Measurements from ENCODE around the gene C1orf105.
"Not testable (repeated sequence)": the region's sequence is repeated elsewhere in the genome, so short reads cannot be mapped to it uniquely, and the experiment has no call there.

Gene C1orf105

DNA sequence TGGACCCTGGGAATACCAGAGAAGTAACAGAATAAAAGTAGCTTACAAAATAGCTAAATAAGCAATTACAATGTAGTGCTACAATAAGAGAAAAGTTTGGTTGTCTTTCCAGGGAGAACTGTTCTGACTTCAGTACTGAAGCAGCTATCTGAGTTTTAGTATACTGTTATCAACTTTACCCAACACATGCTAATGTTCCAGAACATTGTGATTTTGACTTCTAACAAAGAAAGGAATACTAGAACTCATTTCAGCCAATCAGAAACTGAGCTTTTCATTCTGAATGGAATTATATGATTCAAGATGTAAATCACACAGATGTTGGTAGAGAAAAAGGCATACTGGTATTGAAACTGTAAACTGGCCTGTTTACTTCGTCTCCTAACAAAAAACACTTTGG, at the start of gene C1orf105:
C1orf105 (plus strand) TSS at position 301 of the 400 bp plus-strand sequence. CDS start 201 bp downstream, outside the sequence.
- DNase-seq (ENCODE audit: insufficient read length, low spot score) (no peak), FAIRE-seq (no peak)

- FAIRE-seq; DNase-seq (ENCODE audit: insufficient read length, low spot score): not testable (repeated sequence)
Measured at GRCh38 chr1:172371646-172372045, 48.8 kb upstream of the C1orf105 start.

- no peak for FAIRE-seq
Measured at GRCh38 chr1:172373864-172374263, 46.6 kb upstream of the C1orf105 start.

GRCh38 chr1:172375211-172375631, 45.3 kb upstream of the C1orf105 start:
- FAIRE-seq (peak; percentile 9), DNase-seq (ENCODE audit: insufficient read length, low spot score) (no peak)

More at GRCh38 chr1:172373864-172374263, 46.6 kb upstream of the C1orf105 start:
- no peak for DNase-seq (ENCODE audit: insufficient read length, low spot score)

DNA sequence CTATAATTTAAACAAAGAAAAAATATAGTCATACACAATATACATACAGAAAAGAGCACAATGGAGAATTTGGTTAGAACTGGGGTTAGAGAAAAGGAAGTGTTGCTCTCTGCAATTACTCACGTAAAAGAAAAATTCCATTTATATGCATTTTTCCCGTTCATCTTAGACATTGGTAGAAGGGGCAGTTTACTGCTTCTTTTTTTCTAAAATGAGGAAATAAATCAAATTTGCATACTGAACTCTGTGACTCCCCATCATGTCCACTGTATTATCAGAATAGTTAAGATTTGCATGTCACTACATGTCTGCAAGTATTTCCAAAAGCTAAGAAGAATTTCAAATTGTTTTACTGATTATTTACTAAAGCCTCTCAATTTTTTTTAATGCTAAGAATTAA, 44.1 kb upstream of the C1orf105 start:
- DNase-seq (ENCODE audit: insufficient read length, low spot score) (no peak), FAIRE-seq (no peak)

GRCh38 chr1:172377565-172377964, 42.9 kb upstream of the C1orf105 start:
- FAIRE-seq = no peak

GRCh38 chr1:172378109-172378760, 42.2 kb upstream of the C1orf105 start:
- no peak for DNase-seq (ENCODE audit: insufficient read length, low spot score)
- FAIRE-seq = no peak

More at GRCh38 chr1:172377565-172377964, 42.9 kb upstream of the C1orf105 start:
- no peak for DNase-seq (ENCODE audit: insufficient read length, low spot score)

GRCh38 chr1:172380441-172381244, 39.8 kb upstream of the C1orf105 start:
- FAIRE-seq = no peak
- no peak for DNase-seq (ENCODE audit: insufficient read length, low spot score)

DNA sequence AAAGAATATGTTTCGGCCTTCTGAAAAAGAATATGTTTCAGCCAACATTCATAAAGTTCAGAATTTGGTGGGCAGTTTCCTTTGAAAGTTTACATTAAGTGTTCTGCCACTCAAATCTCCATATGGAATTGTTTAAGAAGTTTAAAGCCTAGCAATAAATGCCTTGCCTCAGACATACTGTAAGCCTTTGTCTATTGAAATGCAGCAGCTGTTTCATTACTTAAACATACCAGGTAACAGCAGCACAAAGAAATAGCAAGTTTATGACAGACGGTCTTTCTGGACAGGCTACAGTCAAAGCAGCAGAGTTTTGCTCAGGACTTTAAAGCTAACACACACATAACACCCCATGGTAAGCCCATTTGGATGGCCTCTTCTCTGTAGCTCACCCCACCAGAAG, 38.5 kb upstream of the C1orf105 start:
- no peak for DNase-seq (ENCODE audit: insufficient read length, low spot score)
- FAIRE-seq = no peak

GRCh38 chr1:172382406-172382805, 38.1 kb upstream of the C1orf105 start:
- FAIRE-seq (no peak), DNase-seq (ENCODE audit: insufficient read length, low spot score) (no peak)

DNA sequence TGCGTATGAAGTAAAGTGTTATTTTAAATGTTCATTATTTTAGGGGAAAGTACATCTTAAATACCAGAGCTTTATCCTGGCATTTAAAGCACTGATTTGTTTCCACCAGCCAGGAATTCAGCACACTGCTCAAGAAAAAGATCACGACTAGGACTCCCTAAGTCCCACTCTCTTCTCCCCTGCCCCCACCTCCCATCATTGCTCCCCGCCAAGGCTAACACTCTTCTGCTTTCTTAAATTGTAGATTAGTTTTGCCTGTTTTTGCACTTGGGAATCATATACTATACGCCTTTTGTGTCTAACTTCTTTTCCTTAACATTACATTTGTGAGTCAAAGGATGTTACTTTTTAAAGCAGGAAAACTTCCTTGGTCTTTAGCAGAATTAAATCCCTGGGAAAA, 37.5 kb upstream of the C1orf105 start:
- no peak for DNase-seq (ENCODE audit: insufficient read length, low spot score)
- FAIRE-seq = no peak

DNA sequence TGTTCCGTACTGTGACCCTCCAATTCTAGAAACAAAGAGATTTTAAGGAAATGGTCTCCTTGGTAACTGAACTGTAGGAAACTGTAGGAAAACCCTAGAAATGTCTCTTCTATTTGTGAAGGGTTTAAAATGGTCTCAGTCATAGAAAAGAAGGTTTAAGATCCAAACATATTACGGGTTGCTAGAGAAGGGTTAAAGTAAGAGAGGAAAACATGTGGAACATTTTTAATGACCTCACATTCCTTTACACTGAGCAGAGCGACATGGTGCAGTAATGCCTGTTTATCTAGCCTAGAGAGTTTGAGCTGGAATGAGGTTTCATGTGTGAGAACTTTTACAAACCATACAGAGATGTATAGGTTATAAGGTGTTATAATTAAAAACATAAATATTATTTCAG, 36.9 kb upstream of the C1orf105 start:
- DNase-seq (ENCODE audit: insufficient read length, low spot score) (no peak), FAIRE-seq (no peak)

DNA sequence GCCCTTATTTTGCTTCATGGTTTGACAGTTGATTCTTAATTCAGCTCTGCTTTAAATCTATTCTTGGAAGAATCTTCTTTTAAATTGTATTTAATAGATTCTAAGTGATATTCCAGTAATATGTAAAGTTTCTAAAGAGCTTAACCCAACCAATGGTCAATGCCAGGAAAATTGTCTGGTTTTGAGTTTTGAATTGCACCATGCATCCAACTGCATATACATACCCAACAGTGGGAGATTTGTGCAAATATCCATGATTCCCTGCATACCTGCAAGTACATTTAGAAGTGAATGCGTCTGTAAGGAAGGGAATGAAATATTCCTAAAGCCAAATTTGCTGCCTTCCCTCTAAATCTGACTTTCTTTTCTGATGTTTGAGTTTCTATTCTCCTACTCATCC, 35.8 kb upstream of the C1orf105 start:
- no peak for DNase-seq (ENCODE audit: insufficient read length, low spot score)
- FAIRE-seq = no peak

DNA sequence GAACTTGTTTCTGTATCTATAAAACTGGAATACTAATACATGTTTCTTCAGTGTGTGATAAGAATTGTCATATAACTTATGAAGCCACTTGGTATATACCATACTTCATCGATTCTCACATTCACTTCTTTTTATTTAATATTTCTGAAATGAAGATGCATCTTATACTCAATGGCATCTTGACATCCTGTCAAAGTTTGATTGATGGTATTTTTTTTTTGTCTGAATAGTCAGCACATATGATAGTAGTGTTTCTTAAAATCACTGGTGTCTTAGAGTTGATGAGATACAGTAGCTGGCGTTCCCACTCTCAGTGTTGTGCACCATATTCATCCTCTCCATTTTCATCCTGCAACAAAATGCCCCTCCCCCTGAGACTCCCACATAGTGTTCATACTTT, 34.4 kb upstream of the C1orf105 start:
- no peak for DNase-seq (ENCODE audit: insufficient read length, low spot score)
- FAIRE-seq = no peak

- FAIRE-seq (no peak), DNase-seq (ENCODE audit: insufficient read length, low spot score) (no peak)
Measured at GRCh38 chr1:172388490-172388889, 32.0 kb upstream of the C1orf105 start.

DNA sequence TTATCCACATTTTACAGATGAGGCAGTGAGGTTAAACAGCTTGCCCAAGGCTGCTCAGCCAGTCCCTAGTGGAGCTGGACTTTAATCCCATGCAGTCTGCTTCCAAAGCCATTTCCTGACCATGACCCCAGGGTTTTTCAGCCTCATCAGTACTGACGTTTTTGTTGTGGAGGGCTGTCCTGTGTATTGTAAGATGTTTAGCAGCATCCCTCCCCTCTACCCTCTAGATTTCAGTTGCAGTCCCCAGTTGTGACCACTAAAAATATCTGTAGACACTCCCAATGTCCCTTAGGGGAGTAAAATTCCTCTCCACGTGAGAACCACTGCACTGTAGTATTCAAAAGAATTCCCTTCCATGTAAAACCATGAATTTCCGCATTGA, 30.2 kb upstream of the C1orf105 start:
- FAIRE-seq (no peak), DNase-seq (ENCODE audit: insufficient read length, low spot score) (no peak)

- FAIRE-seq (peak; percentile 28), DNase-seq (ENCODE audit: insufficient read length, low spot score) (no peak)
Measured at GRCh38 chr1:172390683-172391551, 29.6 kb upstream of the C1orf105 start.

DNA sequence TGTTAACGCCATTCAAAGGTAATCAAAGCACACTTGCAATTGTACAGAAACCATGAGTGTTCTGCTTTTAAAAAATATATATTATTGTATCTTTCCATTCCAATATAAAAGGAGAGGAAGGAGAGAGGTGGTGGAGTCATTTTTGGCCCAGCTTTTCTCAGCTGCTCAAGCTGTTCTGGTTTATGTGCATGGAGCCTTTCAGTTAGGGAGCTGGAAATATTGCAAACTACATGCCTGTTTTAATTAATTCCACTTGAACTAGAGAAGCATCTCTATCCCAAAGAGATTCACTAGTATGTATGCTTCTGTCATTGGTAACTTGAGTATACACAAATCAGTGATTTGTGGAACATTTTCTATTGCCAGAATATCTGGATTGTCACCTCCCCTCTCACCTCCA, 28.5 kb upstream of the C1orf105 start:
- DNase-seq (ENCODE audit: insufficient read length, low spot score) (no peak), FAIRE-seq (no peak)

- DNase-seq (ENCODE audit: insufficient read length, low spot score) (no peak), FAIRE-seq (no peak)
Measured at GRCh38 chr1:172393354-172393753, 27.1 kb upstream of the C1orf105 start.

GRCh38 chr1:172394141-172394751, 26.2 kb upstream of the C1orf105 start:
- no peak for DNase-seq (ENCODE audit: insufficient read length, low spot score)
- FAIRE-seq = no peak

GRCh38 chr1:172394811-172395210, 25.7 kb upstream of the C1orf105 start:
- FAIRE-seq = no peak

More at GRCh38 chr1:172394811-172395210, 25.7 kb upstream of the C1orf105 start:
- no peak for DNase-seq (ENCODE audit: insufficient read length, low spot score)
